HG03196 (cell line): ENCODE data around the gene GPR27.

ENCODE experiments used
- ATAC-seq: cut with Tn5 transposase; IDR thresholded peaks from one replicate; pipeline ENCODE4 v1.9.1; 2021; ENCODE audit not compliant: unreplicated experiment

GPR27 gene

GRCh38 chr3:71753701-71754609, at the start of gene GPR27:
Gene GPR27, plus strand, starts transcription at chr3:71753855. Its CDS starts 195 bp downstream, at chr3:71754050.
- ATAC-seq: no peak

GRCh38 chr3:71704915-71705314, 48.7 kb upstream of the GPR27 start:
- no peak for ATAC-seq

GRCh38 chr3:71705681-71706080, 48.0 kb upstream of the GPR27 start:
- no peak for ATAC-seq

GRCh38 chr3:71707595-71707994, 46.1 kb upstream of the GPR27 start:
- no peak for ATAC-seq

GRCh38 chr3:71708476-71709105, 45.1 kb upstream of the GPR27 start:
- no peak for ATAC-seq

- ATAC-seq: no peak
Observed at GRCh38 chr3:71709908-71710511, 43.6 kb upstream of the GPR27 start.

GRCh38 chr3:71710906-71711494, 42.7 kb upstream of the GPR27 start:
- ATAC-seq: no peak

GRCh38 chr3:71713041-71713440, 40.6 kb upstream of the GPR27 start:
- ATAC-seq: no peak

GRCh38 chr3:71714595-71714994, 39.1 kb upstream of the GPR27 start:
- ATAC-seq: no peak

GRCh38 chr3:71718072-71718471, 35.6 kb upstream of the GPR27 start:
- ATAC-seq: no peak

GRCh38 chr3:71721002-71721401, 32.7 kb upstream of the GPR27 start:
- no peak for ATAC-seq

GRCh38 chr3:71721651-71722157, 32.0 kb upstream of the GPR27 start:
- no peak for ATAC-seq

GRCh38 chr3:71722693-71723092, 31.0 kb upstream of the GPR27 start:
- ATAC-seq: no peak

GRCh38 chr3:71723452-71724170, 30.0 kb upstream of the GPR27 start:
- ATAC-seq: peak; percentile 42

GRCh38 chr3:71724171-71724453, 29.5 kb upstream of the GPR27 start:
- ATAC-seq: no peak

- ATAC-seq: no peak
Observed at GRCh38 chr3:71724584-71725270, 28.9 kb upstream of the GPR27 start.

- ATAC-seq: no peak
Observed at GRCh38 chr3:71725271-71725991, 28.2 kb upstream of the GPR27 start, which contains the start of gene EIF4E3. Gene EIF4E3, minus strand, starts transcription at chr3:71725402. Its CDS starts 35 bp downstream, at chr3:71725367.

- ATAC-seq: no peak
Observed at GRCh38 chr3:71726146-71726545, 27.5 kb upstream of the GPR27 start.

- ATAC-seq: no peak
Observed at GRCh38 chr3:71728632-71729342, 24.9 kb upstream of the GPR27 start.
